ES-I3 (cell line): ENCODE results near the gene BLTP2.

Experiments
- H3K36me3 ChIP-seq: 2 replicates; pipeline ENCODE4 v1.6.1; 2013; ENCODE audit warnings: mild to moderate bottlenecking, low read length, control low read depth, moderate library complexity; ENCODE audit not compliant: insufficient read depth
- H3K4me1 ChIP-seq: 2 replicates; pipeline ENCODE4 v1.6.1; 2013; ENCODE audit warnings: mild to moderate bottlenecking, control low read depth, low read length; ENCODE audit not compliant: insufficient read depth
- H3K9ac ChIP-seq: 2 replicates; pipeline ENCODE4 v1.6.1; 2013; ENCODE audit warnings: low read depth, mild to moderate bottlenecking, low read length, moderate library complexity
- H3K9me3 ChIP-seq: 2 replicates; pipeline ENCODE4 v1.6.1; 2013; ENCODE audit warnings: mild to moderate bottlenecking, low read length, moderate library complexity; ENCODE audit not compliant: control insufficient read depth, insufficient read depth

Gene BLTP2

DNA sequence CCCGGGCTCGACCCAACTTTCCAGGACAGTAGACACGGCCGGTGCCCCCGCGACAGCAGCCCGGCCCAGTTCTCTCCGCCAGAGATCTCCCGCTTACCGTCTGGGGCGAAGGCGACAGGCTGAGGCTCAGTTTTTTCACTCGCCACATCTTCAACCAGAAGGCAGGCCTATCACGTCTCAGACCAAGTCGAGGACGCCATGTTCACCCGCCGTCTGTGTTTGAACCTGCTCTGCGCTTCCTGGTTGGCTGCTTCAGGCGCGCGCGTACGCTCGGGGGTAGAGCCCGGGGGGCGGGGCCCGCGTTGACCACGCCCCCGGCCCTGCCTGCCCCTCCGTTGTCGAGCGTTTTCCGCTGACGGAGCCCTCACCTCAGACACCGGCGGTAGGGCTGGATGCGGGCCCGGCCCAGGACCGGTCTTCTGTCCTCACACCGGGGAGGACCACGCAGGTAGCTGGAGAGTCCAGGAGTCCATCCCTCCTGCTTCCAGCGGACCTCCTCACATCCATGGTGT is 46.1 kb downstream of the BLTP2 start, which contains the start of gene SPAG5:
Gene SPAG5 (minus strand): TSS at position 227 of the 512 bp plus-strand sequence. CDS start 79 bp downstream, at position 148.
- Histone ChIP-seq H3K36me3 (no peaks in the 10 kb centered on the region), H3K9me3 (no peaks in the 10 kb centered on the region), H3K4me1 (peaks cover 5% of the 10 kb centered on the region; the same call in 1 of the 2 replicates), H3K9ac (peak within 1 kb of the TSS; percentile 98)

- Histone ChIP-seq H3K9me3 (no peaks in the 10 kb centered on the region), H3K9ac (peak overlapping the region; percentile 98), H3K36me3 (0 out of 2 replicates have a peak, but pooled peaks cover under 1% of the 10 kb centered on the region), H3K4me1 (peaks cover 5% of the 10 kb centered on the region; the same call in 1 of the 2 replicates)
These were observed 46.6 kb downstream of the BLTP2 start for GRCh38 chr17:28598389-28598788.

DNA sequence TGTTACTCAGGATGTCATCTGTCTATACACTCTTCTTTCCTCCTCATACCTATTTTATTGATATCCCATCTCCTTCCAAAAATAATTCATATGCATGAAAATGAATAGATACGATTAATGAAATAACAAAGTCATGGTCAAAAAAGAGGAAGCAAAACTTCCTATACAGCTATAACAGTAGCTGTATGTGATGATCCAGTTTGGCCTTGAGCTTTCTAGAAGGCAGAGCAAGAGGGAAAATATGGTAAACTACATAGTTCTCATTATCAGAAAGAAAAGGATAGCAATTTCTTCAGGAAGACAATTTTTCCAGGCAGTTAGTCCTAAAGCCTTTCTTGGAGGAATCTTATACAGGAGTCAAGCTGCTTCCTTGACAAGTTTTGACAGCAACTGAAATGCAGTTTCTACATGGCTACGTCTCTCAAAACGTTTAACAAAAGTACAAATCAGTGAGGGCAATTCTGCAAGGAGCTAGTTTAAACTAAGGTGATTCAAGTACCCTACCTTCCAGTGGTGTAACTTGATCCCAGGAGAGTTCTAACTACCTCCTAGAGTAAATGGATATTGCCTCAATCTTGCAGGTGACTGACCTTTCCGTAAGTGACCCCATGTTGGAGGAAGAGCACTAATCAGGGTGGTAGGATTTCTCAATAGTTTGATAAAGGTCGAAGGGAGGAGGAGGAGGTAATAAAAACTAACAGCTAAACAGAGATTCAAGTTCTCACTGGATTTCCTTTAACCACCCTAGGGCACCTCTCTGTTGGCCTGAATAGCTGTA is 47.2 kb downstream of the BLTP2 start:
- peaks cover 5% of the 10 kb centered on the region; the same call in 1 of the 2 replicates for H3K4me1 ChIP-seq
- H3K36me3 ChIP-seq: 0 out of 2 replicates have a peak, but pooled peaks cover 6% of the 10 kb centered on the region
- peak overlapping the region; percentile 98 for H3K9ac ChIP-seq
- H3K9me3 ChIP-seq: no peaks in the 10 kb centered on the region
